Subcutaneous adipose tissue (tissue), 4 donors: ENCODE results near the gene MPC2. TPM values are rescaled to one million over a fixed set of nuclear protein-coding genes. Genes with fewer than 3 reads are reported as not detected.

Experiments
- CTCF ChIP-seq: fragments of 450-650 bp; IDR thresholded peaks from one replicate; pipeline ENCODE4 v1.5.1; 2016; ENCODE audit warnings: low read depth, mild to moderate bottlenecking, control low read depth, antibody characterized with exemption, moderate library complexity
- total RNA-seq, 4 donors: library from RNA; depleted of rRNA; stranded (reverse); fragments of >200 nt; gene quantifications; one replicate each; pipeline ENCODE4 v1.1.0, GENCODE V29; 2016

Gene MPC2
- total RNA-seq, 4 donors from 2014 or later = 24.2 to 54.9 (median 45.4) TPM

- TF ChIP-seq CTCF = no peak
Measured at GRCh38 chr1:167924102-167924501, 12.8 kb downstream of the MPC2 start.

GRCh38 chr1:167923324-167924056 lies 13.4 kb downstream of the MPC2 start:
- no peak for TF ChIP-seq CTCF

DNA sequence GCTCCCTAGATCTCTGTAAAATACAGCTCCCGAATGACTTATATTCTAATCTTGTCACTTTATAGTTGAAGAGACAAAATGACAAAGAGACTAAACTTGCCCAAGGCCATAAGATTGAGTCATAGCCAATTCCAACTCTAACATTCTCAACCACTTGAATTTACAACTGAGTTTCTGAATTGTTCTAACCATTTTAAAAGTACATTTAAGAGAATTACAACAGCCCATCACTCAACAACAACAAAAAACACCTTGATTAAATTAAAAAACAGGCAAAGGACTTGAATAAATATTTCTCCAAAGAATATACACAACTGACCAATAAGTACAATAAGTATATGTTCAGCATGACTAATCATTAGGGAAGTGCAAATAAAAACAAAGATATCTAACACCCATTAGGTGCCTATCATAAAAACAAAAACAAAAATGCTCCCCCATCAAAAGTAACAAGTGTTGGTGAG lies 14.2 kb downstream of the MPC2 start:
- TF ChIP-seq CTCF = no peak

DNA sequence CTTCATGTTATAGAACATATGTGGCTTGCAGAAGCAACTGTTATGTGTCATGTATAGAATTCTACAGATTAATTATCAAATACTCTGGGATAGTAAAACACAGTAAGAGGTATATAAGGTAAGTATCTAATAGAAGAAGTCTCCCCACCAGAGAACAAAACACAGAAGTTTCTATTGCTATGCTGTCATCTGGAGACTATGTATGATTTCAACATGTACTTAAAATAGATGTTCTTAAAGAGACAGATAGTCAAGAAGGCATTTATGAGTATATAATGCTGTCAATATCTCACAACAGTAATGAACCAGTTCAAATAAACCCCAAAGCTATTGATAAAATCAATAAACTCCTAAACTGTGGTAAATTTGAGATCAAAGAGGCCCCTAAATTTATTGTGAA lies 14.8 kb downstream of the MPC2 start:
- no peak for TF ChIP-seq CTCF

DNA sequence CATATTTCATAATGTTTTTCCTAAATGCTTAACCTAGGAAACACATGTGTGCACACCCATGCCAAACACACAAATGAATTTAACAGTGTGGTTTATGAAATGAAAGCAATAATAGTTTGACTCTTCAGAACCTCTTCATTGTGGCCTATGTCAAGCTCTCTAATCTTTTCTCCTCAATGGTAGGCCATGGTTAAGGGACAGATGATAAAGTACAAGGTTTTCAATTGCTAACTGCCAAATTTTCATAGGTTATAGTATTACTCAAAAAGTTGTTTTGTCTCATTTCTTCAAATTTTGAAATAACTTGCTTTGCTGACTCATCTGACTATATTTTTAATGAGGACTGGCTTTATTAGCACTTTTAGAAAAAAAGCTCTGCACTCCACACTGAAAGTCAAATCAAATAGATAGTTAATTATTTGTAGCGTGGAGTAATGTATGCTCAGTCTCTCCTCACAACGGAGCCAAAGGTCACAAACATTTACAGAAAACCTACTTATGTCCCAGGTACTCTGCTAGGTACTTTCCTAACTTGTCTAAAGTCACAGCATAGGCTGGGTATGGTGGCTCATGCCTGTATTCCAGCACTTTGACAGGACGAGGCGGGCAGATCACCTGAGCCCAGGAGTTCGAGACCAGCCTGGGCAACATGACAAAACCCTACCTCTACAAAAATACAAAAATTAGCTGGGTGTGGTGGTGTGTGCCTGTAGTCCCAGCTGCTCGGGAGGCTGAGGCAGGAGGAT lies 19.9 kb downstream of the MPC2 start:
- TF ChIP-seq CTCF = no peak

DNA sequence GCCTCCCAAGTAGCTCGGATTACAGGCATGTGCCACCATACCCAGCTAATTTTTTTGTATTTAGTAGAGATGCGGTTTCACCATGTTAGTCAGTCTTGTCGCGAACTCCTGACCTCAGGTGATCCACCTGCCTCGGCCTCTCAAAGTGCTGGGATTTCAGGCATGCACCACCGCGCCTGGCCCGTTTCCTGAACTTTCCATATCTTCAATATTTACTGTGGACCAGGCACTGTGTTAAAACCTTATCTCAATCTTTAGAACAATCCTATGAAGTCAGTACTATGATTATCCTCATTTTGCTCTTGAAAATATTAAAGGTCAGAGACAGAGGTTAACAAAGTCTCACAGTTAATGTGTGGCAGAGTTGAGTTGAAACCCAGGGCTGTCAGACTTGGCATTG lies 21.3 kb downstream of the MPC2 start:
- no peak for TF ChIP-seq CTCF

GRCh38 chr1:167913895-167914496 lies 22.9 kb downstream of the MPC2 start, which contains the start of gene ADCY10:
TSS of gene ADCY10 (minus strand) at chr1:167914134. CDS start at chr1:167905140, 8,994 bp downstream.
- TF ChIP-seq CTCF = no peak
